GM23248 (cell line): ENCODE data around the gene NAA40. TPM values are rescaled to one million over a fixed set of nuclear protein-coding genes. Genes with fewer than 3 reads are reported as not detected.

Experiments used
- DNase-seq: peaks from one replicate; pipeline ENCODE4 v3.0.0-alpha.2; 2015
- H2AFZ ChIP-seq: fragments of 200-600 bp; sonication (generic); 2 replicates; pipeline ENCODE4 v1.6.1; 2016; ENCODE audit warnings: antibody characterized with exemption
- H3F3A ChIP-seq: fragments of 200-600 bp; sonication (generic); 2 replicates; pipeline ENCODE4 v1.6.1; 2016; ENCODE audit warnings: mild to moderate bottlenecking, antibody characterized with exemption, mixed run types; ENCODE audit not compliant: insufficient read depth
- H3K27ac ChIP-seq: fragments of 200-600 bp; sonication (generic); 2 replicates; pipeline ENCODE4 v1.5.1; 2016; ENCODE audit warnings: mild to moderate bottlenecking
- H3K27me3 ChIP-seq: fragments of 200-600 bp; sonication (generic); replicated peaks from 2 replicates; pipeline ENCODE4 v1.6.1; 2016; ENCODE audit warnings: mild to moderate bottlenecking; ENCODE audit not compliant: insufficient read depth
- H3K36me3 ChIP-seq: fragments of 200-600 bp; sonication (generic); 2 replicates; pipeline ENCODE4 v1.6.1; 2016; ENCODE audit warnings: low read depth, mild to moderate bottlenecking
- H3K4me1 ChIP-seq: fragments of 200-600 bp; sonication (generic); 2 replicates; pipeline ENCODE4 v1.6.1; 2016; ENCODE audit warnings: mild to moderate bottlenecking; ENCODE audit not compliant: insufficient read depth
- H3K4me2 ChIP-seq: fragments of 200-600 bp; sonication (generic); one replicate; pipeline ENCODE4 v1.6.1; 2016; ENCODE audit warnings: mild to moderate bottlenecking; ENCODE audit not compliant: unreplicated experiment
- H3K4me3 ChIP-seq: fragments of 200-600 bp; sonication (generic); 2 replicates; pipeline ENCODE4 v1.5.1; 2016; ENCODE audit warnings: mild to moderate bottlenecking
- H3K79me2 ChIP-seq: fragments of 200-600 bp; sonication (generic); 2 replicates; pipeline ENCODE4 v1.6.1; 2016; ENCODE audit warnings: mild to moderate bottlenecking; ENCODE audit not compliant: insufficient read depth
- H3K9ac ChIP-seq: fragments of 200-600 bp; sonication (generic); 2 replicates; pipeline ENCODE4 v1.6.1; 2016; ENCODE audit warnings: mild to moderate bottlenecking
- H3K9me2 ChIP-seq: fragments of 200-600 bp; sonication (generic); 2 replicates; pipeline ENCODE4 v1.6.1; 2016; ENCODE audit warnings: mixed run types, mild to moderate bottlenecking, moderate library complexity; ENCODE audit not compliant: insufficient read depth
- H3K9me3 ChIP-seq: fragments of 200-600 bp; sonication (generic); one replicate; pipeline ENCODE4 v1.6.1; 2017; ENCODE audit warnings: low read depth
- H4K20me1 ChIP-seq: fragments of 200-600 bp; sonication (generic); 2 replicates; pipeline ENCODE4 v1.6.0; 2016; ENCODE audit not compliant: insufficient read depth
- EZH2 ChIP-seq: fragments of 200-600 bp; sonication (generic); IDR thresholded peaks from 2 replicates; pipeline ENCODE4 v1.6.1; 2018; ENCODE audit warnings: antibody characterized with exemption, mild to moderate bottlenecking; ENCODE audit not compliant: insufficient read depth, poor library complexity, severe bottlenecking
- EZH2phosphoT487 ChIP-seq: fragments of 200-600 bp; sonication (generic); IDR thresholded peaks from 2 replicates; pipeline ENCODE4 v1.6.1; 2018; ENCODE audit warnings: antibody characterized with exemption, moderate library complexity, mild to moderate bottlenecking, low read depth; ENCODE audit not compliant: insufficient read depth
- WGBS, 2 experiments: methylation state at CpG; one replicate each; pipeline ENCODE4 v1.1.6; 2015 to 2017; ENCODE audit warnings: low lambda C conversion rate in 2 of 2, low coverage in 1 of 2; ENCODE audit errors: missing lambda C conversion rate in 2 of 2; 5-methylcytosine and 5-hydroxymethylcytosine counted together
- in situ Hi-C: fragments of 300-500 bp; cut with MboI; formaldehyde crosslinking; loops from 2 replicates; pipeline ENCODE4 v1.15.0; 2020
- polyA plus RNA-seq: library from polyadenylated mRNA; unstranded; fragments of >200 nt; fragmentation: Nextera tagmentation; extraction: Ambion mirVana; gene quantifications from 2 replicates; pipeline ENCODE4 v1.2.1, GENCODE V29; 2016
- total RNA-seq: library from RNA; depleted of rRNA; stranded (reverse); fragments of >200 nt; shearing (Covaris generic); gene quantifications from 2 replicates; pipeline ENCODE4 v1.2.3, GENCODE V29; 2014

Gene NAA40
- total and polyA plus RNA-seq, 2 experiments from 2014 or later: 11.7 to 12.0 TPM

DNA sequence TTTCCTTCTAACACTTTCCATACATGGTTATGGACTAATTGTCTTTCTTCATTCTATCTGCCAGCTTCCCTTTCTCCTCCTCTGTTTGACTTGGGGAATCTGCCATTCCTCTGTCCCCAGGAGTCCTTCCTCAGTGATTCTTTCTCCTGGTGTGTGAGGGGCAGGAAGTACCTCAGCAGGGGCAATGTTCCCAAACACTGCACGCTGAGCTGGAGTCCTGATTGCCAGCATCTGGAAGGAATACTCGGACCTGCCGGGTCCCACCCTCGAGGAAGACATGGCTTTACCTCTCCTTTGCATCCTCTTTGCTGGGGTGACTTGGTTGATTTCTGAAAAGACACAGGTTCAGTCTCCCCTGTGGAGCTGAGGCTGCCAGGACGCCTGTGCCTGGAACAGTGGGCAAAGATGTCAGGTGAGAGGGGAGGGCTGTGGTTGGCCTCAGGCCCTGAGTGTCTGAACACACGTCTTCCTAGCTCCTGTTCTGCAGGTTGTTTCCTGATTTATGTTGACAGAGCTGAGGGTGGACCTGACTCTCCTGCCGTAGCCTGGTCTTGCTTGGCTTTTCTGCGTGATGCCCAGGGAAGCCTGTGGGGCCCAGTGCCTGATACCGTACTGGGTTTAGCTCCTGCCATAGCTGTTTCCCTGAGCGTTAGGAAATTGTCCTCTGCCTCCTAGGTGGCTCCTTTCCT lies 39.9 kb downstream of the NAA40 start:
- no peaks in the 10 kb centered on the region for H4K20me1 ChIP-seq
- 47 to 53% methylated on average over 10 of the region's 10 CpGs for WGBS, 2 experiments
- H3K4me2 ChIP-seq: no peak overlapping the region
- no peak overlapping the region for H3K4me3 ChIP-seq
- H3K9me3 ChIP-seq: no peaks in the 10 kb centered on the region
- H3F3A ChIP-seq: no peaks in the 10 kb centered on the region
- no peaks in the 10 kb centered on the region for H3K27me3 ChIP-seq
- H3K27ac ChIP-seq: no peak overlapping the region
- H3K36me3 ChIP-seq: no peaks in the 10 kb centered on the region
- peaks cover 14% of the 10 kb centered on the region for H3K4me1 ChIP-seq
- no peaks in the 10 kb centered on the region for H3K9me2 ChIP-seq
- H3K79me2 ChIP-seq: peaks cover 87% of the 10 kb centered on the region
- in situ Hi-C loops: no loop called here
- H3K9ac ChIP-seq: no peak overlapping the region
- no peak for DNase-seq
- TF ChIP-seq EZH2phosphoT487 (no peak), EZH2 (no peak)
- no peak overlapping the region for H2AFZ ChIP-seq

DNA sequence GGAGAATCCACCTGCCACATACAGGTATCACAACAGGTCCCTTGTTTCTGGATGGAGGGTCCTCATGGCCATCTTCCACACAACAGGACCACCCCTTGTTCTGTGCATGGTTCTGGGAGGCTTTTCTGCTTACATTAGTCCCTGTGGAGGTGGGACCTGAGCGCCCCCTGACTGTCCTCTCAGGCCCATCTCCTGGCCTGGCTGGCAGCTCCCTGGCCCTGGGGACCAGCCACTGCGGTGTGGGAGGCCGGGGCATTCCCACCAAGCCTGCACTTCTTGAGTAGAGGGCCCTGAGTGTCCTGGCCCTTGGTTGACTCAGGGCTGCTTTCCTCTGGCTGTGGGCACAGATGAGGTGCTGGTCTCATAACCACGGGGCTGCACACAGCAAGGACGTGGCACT lies 40.6 kb downstream of the NAA40 start:
- in situ Hi-C loops: no loop called here
- DNase-seq: no peak
- Histone ChIP-seq H3K4me3 (no peak overlapping the region), H3K9ac (no peak overlapping the region), H3K4me1 (peaks cover 14% of the 10 kb centered on the region), H3K27ac (no peak overlapping the region), H3K36me3 (no peaks in the 10 kb centered on the region), H3K4me2 (no peak overlapping the region), H3K79me2 (peaks cover 93% of the 10 kb centered on the region), H2AFZ (no peak overlapping the region), H3K27me3 (no peaks in the 10 kb centered on the region), H4K20me1 (no peaks in the 10 kb centered on the region), H3F3A (no peaks in the 10 kb centered on the region), H3K9me3 (no peaks in the 10 kb centered on the region), H3K9me2 (no peaks in the 10 kb centered on the region)
- WGBS, 2 experiments: 88 to 89% methylated on average over 5 of the region's 5 CpGs
- no peak for TF ChIP-seq EZH2phosphoT487
- TF ChIP-seq EZH2: no peak

DNA sequence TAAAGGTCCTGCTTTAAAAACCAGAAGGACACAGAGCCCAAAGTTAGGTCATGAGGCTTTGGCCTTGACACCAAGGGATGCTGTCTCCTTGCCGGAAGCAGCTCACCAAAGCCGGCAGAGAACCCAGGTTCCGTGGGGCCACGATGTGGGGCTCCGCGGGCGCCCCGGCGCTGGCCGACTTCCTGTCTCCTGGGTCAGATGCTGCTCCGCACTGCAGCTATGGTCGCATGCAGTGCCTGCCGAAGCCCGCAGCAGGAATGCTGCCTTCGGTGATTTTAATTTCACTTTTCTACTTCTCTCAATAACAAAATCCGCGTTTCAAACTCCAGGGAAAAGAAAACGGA lies 47.0 kb downstream of the NAA40 start:
- peak overlapping the region; percentile 91 for H3K9ac ChIP-seq
- H3K36me3 ChIP-seq: no peaks in the 10 kb centered on the region
- H3K27me3 ChIP-seq: no peaks in the 10 kb centered on the region
- in situ Hi-C loops: no loop called here
- no peaks in the 10 kb centered on the region for H3K9me2 ChIP-seq
- H3K27ac ChIP-seq: peak overlapping the region; percentile 71
- WGBS, 2 experiments: 1 to 3% methylated on average over 18 of the region's 18 CpGs
- peaks cover 85% of the 10 kb centered on the region for H3K79me2 ChIP-seq
- peak overlapping the region; percentile 74 for H3K4me3 ChIP-seq
- peak overlapping the region; percentile 86 for H2AFZ ChIP-seq
- H3K4me2 ChIP-seq: peak overlapping the region; percentile 95
- no peak for TF ChIP-seq EZH2phosphoT487
- TF ChIP-seq EZH2: no peak
- H3K4me1 ChIP-seq: peaks cover 14% of the 10 kb centered on the region
- no peaks in the 10 kb centered on the region for H4K20me1 ChIP-seq
- no peaks in the 10 kb centered on the region for H3K9me3 ChIP-seq
- peak; percentile 67 for DNase-seq
- no peaks in the 10 kb centered on the region; the same call in 1 of the 2 replicates for H3F3A ChIP-seq

DNA sequence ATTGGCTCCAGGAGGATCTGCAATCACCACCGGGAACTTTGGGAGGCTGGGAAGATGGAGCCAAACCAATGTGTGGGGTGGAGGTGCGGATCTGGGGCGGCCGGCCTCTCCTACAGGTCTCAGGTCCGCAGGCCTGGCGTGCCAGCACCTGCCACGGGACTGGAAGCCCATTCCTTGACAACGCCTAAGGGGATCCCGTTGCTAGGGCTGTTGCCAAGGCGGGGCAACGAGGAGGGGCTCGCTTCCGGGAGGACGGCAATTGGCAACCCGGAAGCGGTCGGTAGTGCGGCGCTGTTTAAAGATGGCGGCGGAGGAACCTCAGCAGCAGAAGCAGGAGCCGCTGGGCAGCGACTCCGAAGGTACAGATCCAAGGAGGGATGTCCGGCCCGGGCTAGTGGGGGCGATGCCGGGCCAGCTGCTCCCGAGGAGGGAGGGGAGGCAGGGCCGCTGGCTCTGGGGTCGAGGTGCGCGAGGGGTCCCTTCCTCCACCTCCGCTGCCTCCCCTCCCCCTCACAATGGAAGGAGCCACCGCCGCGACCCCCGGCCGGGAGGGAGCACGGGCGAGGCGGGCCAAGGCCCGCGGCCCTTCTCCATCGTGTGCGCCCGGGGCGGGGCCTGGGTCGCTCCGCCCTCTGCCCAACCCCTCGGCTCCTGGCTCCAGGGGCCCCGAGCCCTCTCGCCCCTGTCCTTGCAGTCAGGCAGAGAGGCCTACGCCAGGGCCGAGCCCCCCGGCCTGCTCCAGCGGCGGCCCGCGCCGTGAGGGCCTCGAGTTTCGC lies 47.5 kb downstream of the NAA40 start, which contains the start of gene OTUB1:
Gene OTUB1 (plus strand): TSS at position 283 of the 776 bp plus-strand sequence. CDS start 19 bp downstream, at position 302.
- in situ Hi-C loops: no loop called here
- Histone ChIP-seq H4K20me1 (no peaks in the 10 kb centered on the region), H2AFZ (peak within 1 kb of the TSS; percentile 86), H3K9ac (peak within 1 kb of the TSS; percentile 91), H3K79me2 (peaks cover 85% of the 10 kb centered on the region), H3K4me3 (peak within 1 kb of the TSS; percentile 74), H3K4me1 (peaks cover 14% of the 10 kb centered on the region), H3K9me3 (no peaks in the 10 kb centered on the region), H3K27me3 (no peaks in the 10 kb centered on the region), H3K4me2 (peak within 1 kb of the TSS; percentile 95), H3K27ac (peak within 1 kb of the TSS; percentile 71), H3F3A (no peaks in the 10 kb centered on the region; the same call in 1 of the 2 replicates), H3K36me3 (no peaks in the 10 kb centered on the region), H3K9me2 (no peaks in the 10 kb centered on the region)
- TF ChIP-seq EZH2phosphoT487 (no peak), EZH2 (no peak)
- WGBS, 2 experiments: 0 to 1% methylated on average over 40 to 57 of the region's 63 CpGs
- peak; percentile 96 for DNase-seq
